Measurements from ENCODE around the gene SPTLC1. TPM values are rescaled to one million over a fixed set of nuclear protein-coding genes. Genes with fewer than 3 reads are reported as not detected.

The SPTLC1 gene
- total RNA-seq, 2 donors from 2014 or later: 34.9 to 36.1 TPM

DNA sequence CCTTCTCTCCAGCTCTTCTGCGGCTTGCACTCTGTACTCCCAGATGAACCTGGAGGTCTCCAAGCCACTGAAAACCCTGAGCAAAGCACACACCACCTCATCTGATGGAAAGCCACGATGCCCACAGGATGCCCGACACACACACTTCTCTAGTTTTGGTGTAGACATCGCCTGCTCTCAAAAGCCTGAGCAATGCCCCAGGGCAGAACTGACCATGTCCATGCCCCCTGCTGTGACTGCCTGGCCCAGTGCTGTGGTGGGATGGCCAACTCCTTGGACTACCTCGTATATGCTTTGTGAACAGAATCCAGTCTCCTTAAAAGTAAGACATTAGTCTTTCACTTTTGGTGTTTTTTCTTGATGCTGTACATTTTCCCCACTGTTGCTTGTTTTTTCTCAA lies 81.2 kb downstream of the SPTLC1 start:
- no peak for DNase-seq
- no peak for TF ChIP-seq POLR2A (IDR thresholded peaks at IDR 0.05)
- TF ChIP-seq CTCF (IDR thresholded peaks at IDR 0.05): no peak
- Histone ChIP-seq H3K36me3 (replicated peaks in 1 of 2; ENCODE audit: insufficient read depth in 1 of 2, low read depth in 2 of 2) (peaks cover 0 to 22% of the 10 kb centered on the region in 2 donors), H3K4me3 (no peak overlapping the region), H3K27ac (no peak overlapping the region), H3K4me1 (no peaks in the 10 kb centered on the region), H3K9me3 (no peaks in the 10 kb centered on the region), H3K27me3 (no peaks in the 10 kb centered on the region)
- intact Hi-C loops (cut with DNase I): no loop called here
- ATAC-seq: no peak
- 97 to 100% methylated on average over 5 of the region's 5 CpGs for WGBS, 2 donors

DNA sequence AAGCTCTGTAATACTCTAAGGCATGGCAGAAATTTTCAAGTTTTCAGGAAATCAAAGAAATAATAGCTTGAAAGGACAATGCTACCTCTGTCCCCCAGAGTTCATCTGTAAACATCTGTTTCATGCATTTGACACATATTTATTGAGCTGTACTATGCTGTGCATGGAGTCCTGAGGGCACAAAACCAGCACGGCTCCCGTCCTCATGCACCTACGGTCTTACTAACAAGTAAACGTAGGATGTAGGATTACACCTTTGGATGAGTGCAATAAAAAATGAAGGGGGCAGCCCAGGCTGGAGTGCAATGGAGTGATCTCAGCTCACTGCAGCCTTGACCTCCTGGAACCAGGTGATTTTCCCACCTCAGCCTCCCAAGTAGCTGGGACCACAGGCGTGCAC lies 81.9 kb downstream of the SPTLC1 start:
- Histone ChIP-seq H3K4me3 (no peak overlapping the region), H3K27me3 (no peaks in the 10 kb centered on the region), H3K9me3 (no peaks in the 10 kb centered on the region), H3K4me1 (no peaks in the 10 kb centered on the region), H3K36me3 (replicated peaks in 1 of 2; ENCODE audit: insufficient read depth in 1 of 2, low read depth in 2 of 2) (peaks cover 0 to 22% of the 10 kb centered on the region in 2 donors), H3K27ac (no peak overlapping the region)
- TF ChIP-seq CTCF (IDR thresholded peaks at IDR 0.05) (no peak), POLR2A (IDR thresholded peaks at IDR 0.05) (no peak)
- no peak for DNase-seq
- ATAC-seq: no peak
- 93 to 98% methylated on average over 4 to 5 of the region's 5 CpGs for WGBS, 2 donors
- intact Hi-C loops (cut with DNase I): no loop called here

DNA sequence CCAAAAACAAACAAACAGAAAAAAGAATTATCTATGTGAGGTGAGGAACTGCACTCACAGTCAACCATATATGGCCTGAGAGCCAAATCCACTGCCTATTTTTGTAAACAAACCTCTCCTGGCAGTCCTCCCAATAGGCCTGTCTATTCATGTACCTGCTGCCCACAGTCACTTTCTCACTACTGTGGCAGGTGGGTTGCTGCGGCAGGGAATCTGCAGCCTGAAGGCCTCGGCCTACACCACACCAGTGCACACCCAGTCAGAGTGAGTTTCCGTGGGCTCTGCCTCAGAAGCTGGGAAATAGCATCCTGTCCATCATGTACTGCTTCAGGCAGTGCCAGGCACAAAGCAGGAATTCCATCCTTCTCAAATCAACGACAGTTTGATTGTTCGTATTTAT lies 82.3 kb downstream of the SPTLC1 start:
- no peak for TF ChIP-seq POLR2A (IDR thresholded peaks at IDR 0.05)
- TF ChIP-seq CTCF (IDR thresholded peaks at IDR 0.05): no peak
- Histone ChIP-seq H3K36me3 (replicated peaks in 1 of 2; ENCODE audit: insufficient read depth in 1 of 2, low read depth in 2 of 2) (peaks cover 0 to 21% of the 10 kb centered on the region in 2 donors), H3K27me3 (no peaks in the 10 kb centered on the region), H3K4me1 (no peaks in the 10 kb centered on the region), H3K4me3 (no peak overlapping the region), H3K27ac (no peak overlapping the region), H3K9me3 (no peaks in the 10 kb centered on the region)
- DNase-seq (no peak), ATAC-seq (no peak)
- whole genome bisulfite sequencing, 2 donors: 92 to 96% methylated on average over 5 of the region's 5 CpGs
- intact Hi-C loops (cut with DNase I): no loop called here

- no peak for DNase-seq
- no peak overlapping the region for H3K27ac ChIP-seq
- H3K9me3 ChIP-seq: no peaks in the 10 kb centered on the region
- intact Hi-C loops (cut with DNase I): no loop called here
- H3K27me3 ChIP-seq: no peaks in the 10 kb centered on the region
- TF ChIP-seq CTCF (IDR thresholded peaks at IDR 0.05): no peak
- TF ChIP-seq POLR2A (IDR thresholded peaks at IDR 0.05): no peak
- peaks cover 0 to 14% of the 10 kb centered on the region in 2 donors for H3K36me3 ChIP-seq (replicated peaks in 1 of 2; ENCODE audit: insufficient read depth in 1 of 2, low read depth in 2 of 2)
- H3K4me1 ChIP-seq: no peaks in the 10 kb centered on the region
- 85 to 92% methylated on average over 3 of the region's 3 CpGs for WGBS, 2 donors
- no peak for ATAC-seq
- H3K4me3 ChIP-seq: no peak overlapping the region
These were observed 84.8 kb downstream of the SPTLC1 start for GRCh38 chr9:92030367-92030766.

DNA sequence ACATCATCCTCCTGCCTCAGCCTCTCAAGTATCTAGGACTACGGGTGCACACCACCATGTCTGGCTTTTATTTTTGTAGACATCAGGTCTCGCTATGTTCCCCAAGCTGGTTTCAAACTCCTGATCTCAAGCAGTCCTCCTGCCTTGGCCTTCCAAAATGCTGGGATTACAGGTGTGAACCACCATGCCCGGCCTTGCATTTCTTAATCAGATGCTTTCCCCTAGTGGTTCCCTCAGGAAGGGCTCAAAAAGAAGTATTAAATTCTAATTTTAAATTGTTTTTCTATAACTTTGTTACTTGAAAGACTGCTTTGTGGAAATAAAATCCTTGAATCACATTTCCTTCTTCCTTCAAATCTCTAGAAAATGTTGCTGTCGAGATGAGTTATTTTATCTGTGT lies 85.7 kb downstream of the SPTLC1 start:
- H3K27me3 ChIP-seq: no peaks in the 10 kb centered on the region
- 91 to 92% methylated on average over 4 of the region's 4 CpGs for WGBS, 2 donors
- no peaks in the 10 kb centered on the region for H3K4me1 ChIP-seq
- peaks cover 0 to 14% of the 10 kb centered on the region in 2 donors for H3K36me3 ChIP-seq (replicated peaks in 1 of 2; ENCODE audit: insufficient read depth in 1 of 2, low read depth in 2 of 2)
- ATAC-seq (no peak), DNase-seq (no peak)
- intact Hi-C loops (cut with DNase I): no loop called here
- no peaks in the 10 kb centered on the region for H3K9me3 ChIP-seq
- no peak overlapping the region for H3K4me3 ChIP-seq
- H3K27ac ChIP-seq: no peak overlapping the region
- no peak for TF ChIP-seq POLR2A (IDR thresholded peaks at IDR 0.05)
- peak in 1 of 7 experiments; percentile 10 for TF ChIP-seq CTCF (IDR thresholded peaks at IDR 0.05)

Measured in body of pancreas (tissue), 4 donors.